Measurements from ENCODE around the gene ANKRA2.
"Not testable (repeated sequence)": the region's sequence is repeated elsewhere in the genome, so short reads cannot be mapped to it uniquely, and the experiment has no call there.

The ANKRA2 gene

GRCh38 chr5:73545403-73545779, 20.0 kb downstream of the ANKRA2 start:
- no peak for DNase-seq

GRCh38 chr5:73544429-73545402, 20.7 kb downstream of the ANKRA2 start:
- peak; percentile 81 to 82 for DNase-seq

GRCh38 chr5:73542020-73542419, 23.4 kb downstream of the ANKRA2 start:
- DNase-seq, result no peak

GRCh38 chr5:73540192-73540591, 25.2 kb downstream of the ANKRA2 start:
- DNase-seq, result no peak

- DNase-seq, result no peak
Measured at GRCh38 chr5:73539730-73540129, 25.7 kb downstream of the ANKRA2 start.

- DNase-seq, result no peak
Measured at GRCh38 chr5:73534971-73535370, 30.5 kb downstream of the ANKRA2 start.

GRCh38 chr5:73534011-73534644, 31.3 kb downstream of the ANKRA2 start:
- no peak for DNase-seq

- DNase-seq, result no peak
Measured at GRCh38 chr5:73532195-73532594, 33.2 kb downstream of the ANKRA2 start.

- DNase-seq, result no peak
Measured at GRCh38 chr5:73531356-73531755, 34.1 kb downstream of the ANKRA2 start.

GRCh38 chr5:73529081-73529480, 36.4 kb downstream of the ANKRA2 start:
- DNase-seq, result no peak

GRCh38 chr5:73528248-73528647, 37.2 kb downstream of the ANKRA2 start:
- DNase-seq, result no peak

- no peak for DNase-seq
Measured at GRCh38 chr5:73525606-73526203, 39.7 kb downstream of the ANKRA2 start.

- DNase-seq, result no peak
Measured at GRCh38 chr5:73523861-73524260, 41.6 kb downstream of the ANKRA2 start.

GRCh38 chr5:73522989-73523388, 42.5 kb downstream of the ANKRA2 start:
- DNase-seq, result no peak

- DNase-seq, result peak; percentile 66 to 83
Measured at GRCh38 chr5:73519531-73520283, 45.7 kb downstream of the ANKRA2 start.

- no peak for DNase-seq
Measured at GRCh38 chr5:73515232-73515631, 50.2 kb downstream of the ANKRA2 start.

- no peak for DNase-seq
Measured at GRCh38 chr5:73514418-73514817, 51.0 kb downstream of the ANKRA2 start.

GRCh38 chr5:73513996-73514395, 51.4 kb downstream of the ANKRA2 start:
- no peak for DNase-seq

GRCh38 chr5:73508521-73508920, 56.9 kb downstream of the ANKRA2 start:
- not testable (repeated sequence) for DNase-seq

- DNase-seq, result no peak
Measured at GRCh38 chr5:73507062-73507461, 58.4 kb downstream of the ANKRA2 start.

- DNase-seq, result no peak
Measured at GRCh38 chr5:73506459-73506955, 58.9 kb downstream of the ANKRA2 start.

All from SHP77 (cell line).